Ascending aorta (tissue), 2 donors: Measurements from ENCODE around the gene EHBP1. TPM values are rescaled to one million over a fixed set of nuclear protein-coding genes. Genes with fewer than 3 reads are reported as not detected.

Experiments
- DNase-seq, 2 donors: peaks; one replicate each; pipeline ENCODE4 v3.0.0-alpha.2; 2019; ENCODE audit warnings: low spot score in 2 of 2
- H3K27ac ChIP-seq, 2 donors: fragments of 200-600 bp; sonication (generic); one replicate each; pipeline ENCODE4 v1.5.1; 2016 to 2017; ENCODE audit warnings: mild to moderate bottlenecking in 1 of 2
- H3K27me3 ChIP-seq: fragments of 200-600 bp; sonication (generic); one replicate; pipeline ENCODE4 v1.5.1; 2017
- H3K36me3 ChIP-seq, 2 donors: fragments of 200-600 bp; sonication (generic); one replicate each; pipeline ENCODE4 v1.5.1; 2016
- H3K4me1 ChIP-seq, 2 donors: fragments of 200-600 bp; sonication (generic); one replicate each; pipeline ENCODE4 v1.5.1; 2016 to 2017; ENCODE audit warnings: mild to moderate bottlenecking in 1 of 2
- H3K4me3 ChIP-seq, 2 donors: fragments of 200-600 bp; sonication (generic); one replicate each; pipeline ENCODE4 v1.5.1; 2016 to 2017; ENCODE audit warnings: mild to moderate bottlenecking in 1 of 2
- H3K9me3 ChIP-seq, 2 donors: fragments of 200-600 bp; sonication (generic); one replicate each; pipeline ENCODE4 v1.5.1; 2016
- intact Hi-C: fragments of 100-400 bp; cut with DNase I; formaldehyde crosslinking; loops from one replicate; pipeline ENCODE4 v1.15.1; 2023
- total RNA-seq: library from RNA; depleted of rRNA; stranded (reverse); fragments of >200 nt; gene quantifications from one replicate; pipeline ENCODE4 v1.1.0, GENCODE V29; 2016
- TF ChIP-seq, protein P1 (sequence below), 3 experiments: fragments of 200-600 bp in 2 of 3; fragments of 450-650 bp in 1 of 3; sonication (generic) in 2 of 3; IDR thresholded peaks; one replicate each; pipeline ENCODE4 v1.5.1; 2016 to 2019; ENCODE audit warnings: antibody characterized with exemption in 3 of 3, mild to moderate bottlenecking in 1 of 3, moderate library complexity in 1 of 3

Gene EHBP1
- total RNA-seq, 1 donor from 2014 or later = 19.9 TPM

DNA sequence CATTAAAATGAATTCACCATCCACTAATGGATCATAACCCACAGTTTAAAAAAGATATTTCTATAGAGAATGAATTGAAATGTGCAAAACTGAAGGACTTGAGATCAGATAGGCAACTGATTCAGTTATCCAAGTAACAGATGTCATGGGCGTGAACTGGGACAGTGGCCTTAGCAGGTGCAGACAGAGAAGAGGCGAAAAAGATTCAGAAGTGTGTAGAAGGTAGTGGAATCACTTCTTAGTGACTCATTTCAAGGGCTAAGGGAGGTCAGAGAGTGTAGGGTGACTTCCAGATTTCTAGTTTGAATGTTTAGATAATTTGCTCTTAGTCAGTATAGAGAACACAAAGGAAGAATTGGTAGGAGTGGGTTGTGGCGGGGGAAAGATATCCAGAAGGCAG, 79.7 kb downstream of the EHBP1 start:
- Histone ChIP-seq H3K4me1 (no peaks in the 10 kb centered on the region), H3K4me3 (no peak overlapping the region), H3K9me3 (no peaks in the 10 kb centered on the region), H3K36me3 (no peaks in the 10 kb centered on the region), H3K27me3 (no peaks in the 10 kb centered on the region), H3K27ac (no peak overlapping the region)
- no peak for DNase-seq
- intact Hi-C loops = no loop called here
- TF ChIP-seq, protein P1, sequence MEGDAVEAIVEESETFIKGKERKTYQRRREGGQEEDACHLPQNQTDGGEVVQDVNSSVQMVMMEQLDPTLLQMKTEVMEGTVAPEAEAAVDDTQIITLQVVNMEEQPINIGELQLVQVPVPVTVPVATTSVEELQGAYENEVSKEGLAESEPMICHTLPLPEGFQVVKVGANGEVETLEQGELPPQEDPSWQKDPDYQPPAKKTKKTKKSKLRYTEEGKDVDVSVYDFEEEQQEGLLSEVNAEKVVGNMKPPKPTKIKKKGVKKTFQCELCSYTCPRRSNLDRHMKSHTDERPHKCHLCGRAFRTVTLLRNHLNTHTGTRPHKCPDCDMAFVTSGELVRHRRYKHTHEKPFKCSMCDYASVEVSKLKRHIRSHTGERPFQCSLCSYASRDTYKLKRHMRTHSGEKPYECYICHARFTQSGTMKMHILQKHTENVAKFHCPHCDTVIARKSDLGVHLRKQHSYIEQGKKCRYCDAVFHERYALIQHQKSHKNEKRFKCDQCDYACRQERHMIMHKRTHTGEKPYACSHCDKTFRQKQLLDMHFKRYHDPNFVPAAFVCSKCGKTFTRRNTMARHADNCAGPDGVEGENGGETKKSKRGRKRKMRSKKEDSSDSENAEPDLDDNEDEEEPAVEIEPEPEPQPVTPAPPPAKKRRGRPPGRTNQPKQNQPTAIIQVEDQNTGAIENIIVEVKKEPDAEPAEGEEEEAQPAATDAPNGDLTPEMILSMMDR (IDR thresholded peaks at IDR 0.05) = no peak

DNA sequence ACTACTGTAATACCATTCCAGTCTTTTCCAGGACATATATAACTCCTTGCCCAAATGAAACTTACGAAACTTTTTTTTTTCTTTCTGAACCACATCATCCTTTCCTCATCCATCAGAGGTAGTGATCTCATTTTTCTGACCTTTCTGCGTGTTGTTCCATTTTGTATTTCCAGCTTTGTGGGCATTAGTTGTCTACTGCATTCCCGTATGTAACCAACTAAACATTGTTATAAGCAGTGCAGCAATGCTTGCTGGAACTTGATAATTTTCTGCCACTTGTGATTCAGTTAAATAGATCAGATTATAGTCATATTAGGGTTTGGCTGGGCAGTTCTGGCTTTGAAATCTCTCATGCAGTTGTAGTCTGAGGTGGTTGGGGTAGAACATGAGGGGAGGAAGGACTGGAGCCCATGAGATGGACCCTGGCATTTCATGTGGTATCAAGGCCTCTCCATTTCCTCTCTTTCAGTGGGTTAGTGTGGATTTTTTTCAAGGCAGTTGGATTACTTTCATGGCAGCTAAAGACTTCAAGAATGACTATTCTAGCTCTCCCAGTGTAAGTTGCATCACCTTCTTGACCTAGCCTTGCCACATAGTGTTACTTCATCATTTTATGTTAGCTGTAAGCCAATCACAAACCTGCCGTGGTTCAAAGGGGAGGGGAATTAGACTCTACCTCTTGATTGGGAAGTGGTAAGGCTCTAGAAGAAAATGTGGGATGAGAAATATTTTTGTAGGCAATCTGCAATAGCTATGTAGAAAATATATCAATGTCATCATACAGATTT, 80.5 kb downstream of the EHBP1 start:
- H3K27me3 ChIP-seq = no peaks in the 10 kb centered on the region
- H3K36me3 ChIP-seq = no peaks in the 10 kb centered on the region
- no peak for DNase-seq
- H3K27ac ChIP-seq = no peak overlapping the region
- no peaks in the 10 kb centered on the region for H3K4me1 ChIP-seq
- H3K4me3 ChIP-seq = no peak overlapping the region
- H3K9me3 ChIP-seq = no peaks in the 10 kb centered on the region
- TF ChIP-seq, protein P1 (IDR thresholded peaks at IDR 0.05) = no peak
- intact Hi-C loops = no loop called here

DNA sequence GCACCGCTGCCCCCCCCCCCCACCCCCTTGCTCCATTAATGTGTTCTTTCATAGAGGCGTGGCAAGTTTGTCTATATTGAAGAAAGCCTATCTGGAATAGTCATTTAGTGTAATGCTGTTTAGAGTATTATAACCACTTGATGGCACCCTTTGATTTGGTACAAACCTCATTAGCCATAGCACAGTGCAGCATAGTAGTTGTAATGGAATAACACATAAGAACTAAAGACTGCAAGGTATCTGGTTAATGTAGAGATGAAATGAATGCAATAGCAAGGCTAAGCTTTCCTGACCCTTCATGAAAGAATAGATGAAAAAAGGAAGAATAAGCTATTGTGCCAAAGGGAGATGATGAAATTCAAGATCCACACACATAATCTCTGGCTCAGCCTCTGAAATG, 81.9 kb downstream of the EHBP1 start:
- Histone ChIP-seq H3K4me3 (no peak overlapping the region), H3K9me3 (no peaks in the 10 kb centered on the region), H3K27me3 (no peaks in the 10 kb centered on the region), H3K36me3 (no peaks in the 10 kb centered on the region), H3K4me1 (no peaks in the 10 kb centered on the region), H3K27ac (no peak overlapping the region)
- TF ChIP-seq, protein P1 (IDR thresholded peaks at IDR 0.05) = no peak
- intact Hi-C loops = no loop called here
- DNase-seq = no peak

DNA sequence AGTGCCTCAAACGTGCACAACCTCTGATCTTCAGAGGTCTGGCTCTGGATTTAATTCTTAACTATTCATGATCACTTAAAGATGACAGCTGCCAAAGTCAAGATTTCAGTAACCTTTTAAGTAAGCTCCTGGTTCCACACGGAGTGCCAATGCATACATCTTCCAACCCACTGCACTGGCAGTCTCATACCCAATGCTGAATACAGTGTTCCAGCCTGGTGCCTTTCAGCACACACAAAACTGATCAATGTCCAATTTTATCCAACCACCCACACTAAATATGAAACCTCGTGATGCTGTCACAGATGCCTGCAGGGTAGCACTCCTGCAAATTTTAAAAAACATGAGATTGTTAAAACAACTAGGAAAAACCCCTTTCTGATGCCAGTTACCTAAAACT, 84.0 kb downstream of the EHBP1 start:
- H3K4me3 ChIP-seq = no peak overlapping the region
- TF ChIP-seq, protein P1 (IDR thresholded peaks at IDR 0.05) = no peak
- H3K27me3 ChIP-seq = no peaks in the 10 kb centered on the region
- no peaks in the 10 kb centered on the region for H3K9me3 ChIP-seq
- DNase-seq = no peak
- H3K27ac ChIP-seq = no peak overlapping the region
- no peaks in the 10 kb centered on the region for H3K4me1 ChIP-seq
- intact Hi-C loops = no loop called here
- H3K36me3 ChIP-seq = no peaks in the 10 kb centered on the region

DNA sequence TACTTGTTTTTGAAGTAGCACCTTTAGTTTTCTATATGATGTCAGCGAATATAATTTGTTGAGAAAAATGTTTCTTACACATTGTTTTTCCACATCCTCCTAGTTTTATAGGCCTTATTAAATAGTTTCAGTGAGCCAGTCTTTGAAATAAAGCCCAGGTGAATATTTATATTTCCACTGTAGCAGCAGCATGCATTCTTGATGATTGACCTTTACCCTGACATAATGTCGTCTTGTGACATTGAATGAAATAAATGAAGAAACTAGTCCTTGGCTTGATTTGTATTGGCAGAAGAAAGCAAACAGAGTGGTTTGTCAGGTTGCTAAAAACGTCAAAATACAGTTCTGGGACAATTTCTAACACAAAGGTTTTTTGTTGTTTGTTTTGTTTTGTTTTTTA, 84.4 kb downstream of the EHBP1 start:
- Histone ChIP-seq H3K27me3 (no peaks in the 10 kb centered on the region), H3K4me3 (no peak overlapping the region), H3K36me3 (no peaks in the 10 kb centered on the region), H3K4me1 (peaks cover 0 to 2% of the 10 kb centered on the region in 2 donors), H3K27ac (no peak overlapping the region), H3K9me3 (no peaks in the 10 kb centered on the region)
- intact Hi-C loops = no loop called here
- TF ChIP-seq, protein P1 (IDR thresholded peaks at IDR 0.05) = no peak
- no peak for DNase-seq
